NCI-H1436 treated with DMSO at 0.1 percent for 48 hours (cell line): ENCODE measurements around the gene WTAP.
"Not testable (repeated sequence)": the region's sequence is repeated elsewhere in the genome, so short reads cannot be mapped to it uniquely, and the experiment has no call there.

Experiments
- DNase-seq: peaks from one replicate; lab custom pipeline; 2025; lab: John Stamatoyannopoulos, UW

WTAP gene

GRCh38 chr6:159762681-159763293, 35.5 kb downstream of the WTAP start:
- DNase-seq: no peak

- DNase-seq: no peak
These were observed 39.6 kb downstream of the WTAP start for GRCh38 chr6:159766906-159767305.

- DNase-seq: no peak
These were observed 42.2 kb downstream of the WTAP start for GRCh38 chr6:159769470-159769869.

- no peak for DNase-seq
These were observed 44.9 kb downstream of the WTAP start for GRCh38 chr6:159772196-159772595.

GRCh38 chr6:159777240-159777904, 50.1 kb downstream of the WTAP start:
- no peak for DNase-seq

- DNase-seq: no peak
These were observed 50.8 kb downstream of the WTAP start for GRCh38 chr6:159778131-159778530.

- no peak for DNase-seq
These were observed 51.3 kb downstream of the WTAP start for GRCh38 chr6:159778542-159779103.

- no peak for DNase-seq
These were observed 61.0 kb downstream of the WTAP start for GRCh38 chr6:159788276-159788675.

- no peak for DNase-seq
These were observed 61.6 kb downstream of the WTAP start for GRCh38 chr6:159788753-159789376.

- peak; percentile 97 for DNase-seq
These were observed 62.3 kb downstream of the WTAP start, which contains the start of gene TCP1 for GRCh38 chr6:159789377-159790148. Gene TCP1, minus strand, starts transcription at chr6:159789602. Its CDS starts 134 bp downstream, at chr6:159789468.

GRCh38 chr6:159790149-159790955, 63.0 kb downstream of the WTAP start, which contains the start of gene MRPL18:
Gene MRPL18, plus strand, starts transcription at chr6:159790467. Its CDS starts 121 bp downstream, at chr6:159790588.
- peak; percentile 86 for DNase-seq

- no peak for DNase-seq
These were observed 63.8 kb downstream of the WTAP start for GRCh38 chr6:159790956-159791598.

- not testable (repeated sequence) for DNase-seq
These were observed 67.7 kb downstream of the WTAP start for GRCh38 chr6:159794976-159795375.

- no peak for DNase-seq
These were observed 70.2 kb downstream of the WTAP start for GRCh38 chr6:159797554-159797953.

GRCh38 chr6:159800141-159800865, 73.0 kb downstream of the WTAP start, which contains the start of gene PNLDC1:
Gene PNLDC1, plus strand, starts transcription at chr6:159800276. Its CDS starts 32 bp downstream, at chr6:159800308.
- no peak for DNase-seq

GRCh38 chr6:159801935-159802334, 74.6 kb downstream of the WTAP start:
- DNase-seq: no peak

GRCh38 chr6:159804504-159804903, 77.2 kb downstream of the WTAP start:
- DNase-seq: no peak

- no peak for DNase-seq
These were observed 78.2 kb downstream of the WTAP start for GRCh38 chr6:159805440-159806020.
